Gastroesophageal sphincter (tissue), 4 donors: ENCODE data around the gene MYO1F. TPM values are rescaled to one million over a fixed set of nuclear protein-coding genes. Genes with fewer than 3 reads are reported as not detected.

ENCODE experiments used
- ATAC-seq: fragments of 150-250 bp; one replicate; pipeline ENCODE4 v1.9.1; 2016; ENCODE audit warnings: mild to moderate bottlenecking, moderate library complexity
- H3K27ac ChIP-seq, 4 donors: fragments of 200-600 bp; sonication (generic) in 3 of 4; 1 replicate in 3 of 4; 2 replicates in 1 of 4; pipeline ENCODE4 v1.5.1; 2016 to 2019
- H3K27me3 ChIP-seq: fragments of 200-600 bp; sonication (generic); one replicate; pipeline ENCODE4 v1.5.1; 2019
- H3K36me3 ChIP-seq, 2 donors: fragments of 200-600 bp; sonication (generic); one replicate each; pipeline ENCODE4 v1.5.1; 2019; ENCODE audit warnings: control low read depth in 1 of 2
- H3K4me1 ChIP-seq, 3 donors: fragments of 200-600 bp; sonication (generic); 1 replicate in 2 of 3; 2 replicates in 1 of 3; pipeline ENCODE4 v1.5.1; 2016 to 2019; ENCODE audit warnings: control low read depth in 2 of 3
- H3K4me3 ChIP-seq, 2 donors: fragments of 200-600 bp; sonication (generic); one replicate each; pipeline ENCODE4 v1.5.1; 2019; ENCODE audit warnings: mild to moderate bottlenecking in 1 of 2, moderate library complexity in 1 of 2
- H3K9me3 ChIP-seq, 3 donors: fragments of 200-600 bp; sonication (generic); one replicate each; pipeline ENCODE4 v1.5.1; 2017 to 2019; ENCODE audit warnings: control low read depth in 2 of 3
- CTCF ChIP-seq, 4 experiments: fragments of 200-600 bp in 2 of 4; fragments of 450-650 bp in 2 of 4; sonication (generic) in 1 of 4; IDR thresholded peaks; one replicate each; pipeline ENCODE4 v1.5.1; 2017 to 2019; ENCODE audit warnings: antibody characterized with exemption in 4 of 4, mild to moderate bottlenecking in 2 of 4, moderate library complexity in 2 of 4
- EP300 ChIP-seq: sonication (generic); formaldehyde crosslinking; IDR thresholded peaks from one replicate; pipeline ENCODE4 v1.6.1; 2017; ENCODE audit warnings: antibody characterized with exemption, mild to moderate bottlenecking
- POLR2A ChIP-seq, 2 donors: fragments of 450-650 bp; IDR thresholded peaks; one replicate each; pipeline ENCODE4 v1.6.1; 2017; ENCODE audit warnings: antibody characterized with exemption in 2 of 2, mild to moderate bottlenecking in 2 of 2, moderate library complexity in 1 of 2
- POLR2AphosphoS5 ChIP-seq: sonication (generic); formaldehyde crosslinking; IDR thresholded peaks from one replicate; pipeline ENCODE4 v1.6.1; 2017; ENCODE audit warnings: antibody characterized with exemption
- WGBS, 2 donors: methylation state at CpG; one replicate each; pipeline ENCODE4 v1.1.5; 2018; ENCODE audit warnings: low coverage in 1 of 2; 5-methylcytosine and 5-hydroxymethylcytosine counted together
- total RNA-seq, 4 donors: library from RNA; depleted of rRNA; stranded (reverse); fragments of >200 nt; gene quantifications; one replicate each; pipeline ENCODE4 v1.1.0, GENCODE V29; 2016

Gene MYO1F
- total RNA-seq, 4 donors from 2014 or later, result 5.4 to 41.5 (median 10.3) TPM

- no peak for ATAC-seq
- H3K4me1 ChIP-seq, result peaks cover 0 to 8% (median 3%) of the 10 kb centered on the region in 3 donors
- TF ChIP-seq POLR2AphosphoS5 (no peak), EP300 (no peak), CTCF (IDR thresholded peaks at IDR 0.05) (no peak)
- no peak overlapping the region for H3K27ac ChIP-seq
- peaks cover 0 to 65% of the 10 kb centered on the region in 2 donors for H3K36me3 ChIP-seq
- WGBS, 2 donors, result 50 to 91% methylated on average over 2 to 6 of the region's 71 CpGs
- no peaks in the 10 kb centered on the region for H3K9me3 ChIP-seq
- no peak overlapping the region for H3K4me3 ChIP-seq
- peaks cover 7% of the 10 kb centered on the region for H3K27me3 ChIP-seq
Observed at GRCh38 chr19:8584965-8585893, 8.0 kb upstream of the MYO1F start.

- H3K27ac ChIP-seq, result no peak overlapping the region
- H3K4me3 ChIP-seq, result no peak overlapping the region
- H3K9me3 ChIP-seq, result no peaks in the 10 kb centered on the region
- peaks cover 47% of the 10 kb centered on the region for H3K27me3 ChIP-seq
- TF ChIP-seq CTCF (IDR thresholded peaks at IDR 0.05) (peak in 3 of 4 experiments; percentile 97 to 99 (median 99)), EP300 (no peak)
- H3K4me1 ChIP-seq, result peaks cover 0 to 28% (median 3%) of the 10 kb centered on the region in 3 donors
- WGBS, 2 donors, result 0 to 10% methylated on average over 5 to 6 of the region's 21 CpGs
- peak; percentile 68 for ATAC-seq
- H3K36me3 ChIP-seq, result peaks cover 0 to 29% of the 10 kb centered on the region in 2 donors
Observed at GRCh38 chr19:8580710-8581281, 3.6 kb upstream of the MYO1F start.

GRCh38 chr19:8578642-8579265 is 1.5 kb upstream of the MYO1F start:
- peak in 3 of 4 experiments; percentile 73 to 93 (median 80) for TF ChIP-seq CTCF (IDR thresholded peaks at IDR 0.05)
- TF ChIP-seq POLR2A (IDR thresholded peaks at IDR 0.05), result no peak
- Histone ChIP-seq H3K4me1 (peaks cover 0 to 28% (median 3%) of the 10 kb centered on the region in 3 donors), H3K4me3 (no peak overlapping the region), H3K36me3 (peaks cover 0 to 17% of the 10 kb centered on the region in 2 donors), H3K9me3 (no peaks in the 10 kb centered on the region), H3K27ac (no peak overlapping the region), H3K27me3 (peaks cover 52% of the 10 kb centered on the region)
- WGBS, 2 donors, result 34 to 35% methylated on average over 3 to 9 of the region's 17 CpGs
- peak; percentile 42 for ATAC-seq

GRCh38 chr19:8577741-8578140 is 499 bp upstream of the MYO1F start:
- TF ChIP-seq CTCF (IDR thresholded peaks at IDR 0.05), result no peak
- no peak for TF ChIP-seq EP300
- TF ChIP-seq POLR2AphosphoS5, result no peak
- TF ChIP-seq POLR2A (IDR thresholded peaks at IDR 0.05), result no peak
- 86 to 100% methylated on average over 1 to 2 of the region's 4 CpGs for WGBS, 2 donors
- ATAC-seq, result no peak
- Histone ChIP-seq H3K4me1 (peaks cover 0 to 28% (median 3%) of the 10 kb centered on the region in 3 donors), H3K36me3 (peaks cover 0 to 7% of the 10 kb centered on the region in 2 donors), H3K27ac (no peak overlapping the region), H3K9me3 (no peaks in the 10 kb centered on the region), H3K27me3 (peaks cover 52% of the 10 kb centered on the region), H3K4me3 (no peak overlapping the region)
